HCT116 (cell line): ENCODE data around the gene ADAM10. TPM values are rescaled to one million over a fixed set of nuclear protein-coding genes. Genes with fewer than 3 reads are reported as not detected.
A peak's percentile ranks its signal among the peaks of the same experiment; 100 is the strongest.

ENCODE experiments used
- ATAC-seq: fragments of 200-7000 bp; cut with Tn5 transposase; 2 replicates; pipeline ENCODE4 v1.9.1; 2020; ENCODE audit warnings: mild to moderate bottlenecking, moderate library complexity
- BruUV-seq: library from RNA; stranded (reverse); fragments of 400-500 nt; replicated peaks from 2 replicates; lab custom pipeline; 2021; lab: Mats Ljungman, UMichigan
- CTCF ChIA-PET: fragments of 300-600 bp; sonication (Branson Sonifier 250); formaldehyde crosslinking; loops from one replicate; lab custom pipeline; 2021; ENCODE audit warnings: antibody characterized with exemption; lab: Charles Lee
- POLR2A ChIA-PET: fragments of 300-600, 350-600 bp; sonication (Branson Sonifier 250); formaldehyde crosslinking; loops from one replicate; lab custom pipeline; 2021; ENCODE audit warnings: antibody characterized with exemption; lab: Charles Lee
- RAD21 ChIA-PET, 2 experiments: fragments of 300-600 bp; sonication (Branson Sonifier 250); formaldehyde crosslinking; loops; one replicate each; lab custom pipeline; 2023; ENCODE audit warnings: low total read pairs in 2 of 2; ENCODE audit not compliant: uncharacterized antibody in 2 of 2, unreplicated experiment in 2 of 2, low non-redundant PET in 1 of 2; lab: Charles Lee
- DNase-seq: peaks from one replicate; pipeline ENCODE4 v3.0.0-alpha.2; 2010; ENCODE audit warnings: low read depth, low spot score
- H2AFZ ChIP-seq: fragments of 200-600 bp; shearing (Covaris generic), sonication (generic); 2 replicates; pipeline ENCODE4 v1.6.1; 2017; ENCODE audit warnings: low read depth, mixed run types, mixed read lengths, antibody characterized with exemption, low read length; ENCODE audit not compliant: poor library complexity, severe bottlenecking
- H3K27ac ChIP-seq: 2 replicates; pipeline ENCODE4 v1.5.1; 2012; ENCODE audit warnings: low read depth, low read length
- H3K27me3 ChIP-seq: fragments of 200-600 bp; sonication (generic); 2 replicates; pipeline ENCODE4 v1.6.1; 2016; ENCODE audit warnings: mixed run types, low read length, mixed read lengths; ENCODE audit not compliant: insufficient read depth
- H3K36me3 ChIP-seq, 2 experiments: fragments of 200-500 bp in 1 of 2; fragments of 200-600 bp in 1 of 2; sonication (Bioruptor generic) in 1 of 2; sonication (generic) in 1 of 2; 2 replicates each; pipeline versions ENCODE4 v1.5.1 to v1.6.1; 2014 to 2016; ENCODE audit warnings: low read length in 2 of 2, inconsistent platforms in 1 of 2, mixed read lengths in 1 of 2, mixed run types in 1 of 2; ENCODE audit not compliant: insufficient read depth in 2 of 2, control insufficient read depth in 1 of 2
- H3K4me1 ChIP-seq, 2 experiments: fragments of 200-600 bp in 1 of 2; sonication (generic) in 1 of 2; 2 replicates each; pipeline versions ENCODE4 v1.5.1 to v1.6.1; 2012 to 2017; ENCODE audit warnings: low read length in 2 of 2, inconsistent platforms in 1 of 2, mild to moderate bottlenecking in 1 of 2, mixed read lengths in 1 of 2, mixed run types in 1 of 2, moderate library complexity in 1 of 2; ENCODE audit not compliant: insufficient read depth in 2 of 2, control insufficient read depth in 1 of 2
- H3K4me2 ChIP-seq: fragments of 200-600 bp; sonication (generic); 2 replicates; pipeline ENCODE4 v1.6.1; 2017; ENCODE audit warnings: mixed run types, low read length, mixed read lengths
- H3K4me3 ChIP-seq, 2 experiments: fragments of 200-600 bp in 1 of 2; sonication (generic) in 1 of 2; replicated peaks in 1 of 2; 2 replicates each; pipeline ENCODE4 v1.5.1; 2011 to 2016; ENCODE audit warnings: low read length in 2 of 2, control low read depth in 1 of 2, low read depth in 1 of 2, mild to moderate bottlenecking in 1 of 2, mixed read lengths in 1 of 2, mixed run types in 1 of 2
- H3K79me2 ChIP-seq: fragments of 200-600 bp; sonication (generic); 2 replicates; pipeline ENCODE4 v1.6.1; 2017; ENCODE audit warnings: mild to moderate bottlenecking, mixed run types, low read length, moderate library complexity, mixed read lengths; ENCODE audit not compliant: insufficient read depth
- H3K9ac ChIP-seq: fragments of 200-600 bp; sonication (generic); 2 replicates; pipeline ENCODE4 v1.6.1; 2016; ENCODE audit warnings: low read length, mixed read lengths
- H3K9me2 ChIP-seq: fragments of 200-600 bp; sonication (generic), shearing (Covaris generic); 2 replicates; pipeline ENCODE4 v1.6.1; 2017; ENCODE audit warnings: mixed run types, mild to moderate bottlenecking, moderate library complexity; ENCODE audit not compliant: insufficient read depth
- H3K9me3 ChIP-seq, 2 experiments: fragments of 200-500 bp in 1 of 2; fragments of 200-600 bp in 1 of 2; sonication (Bioruptor generic) in 1 of 2; sonication (generic) in 1 of 2; 2 replicates each; pipeline ENCODE4 v1.6.1; 2014 to 2017; ENCODE audit warnings: low read length in 2 of 2, mixed read lengths in 2 of 2, inconsistent platforms in 1 of 2, low read depth in 1 of 2, mild to moderate bottlenecking in 1 of 2, mixed run types in 1 of 2, moderate library complexity in 1 of 2; ENCODE audit not compliant: control insufficient read depth in 1 of 2, insufficient read depth in 1 of 2
- H4K20me1 ChIP-seq: fragments of 200-600 bp; sonication (generic), shearing (Covaris generic); 2 replicates; pipeline ENCODE4 v1.6.1; 2017; ENCODE audit warnings: mixed run types, mild to moderate bottlenecking, moderate library complexity; ENCODE audit not compliant: insufficient read depth
- ATF3 ChIP-seq: IDR thresholded peaks from 2 replicates; pipeline ENCODE4 v1.6.1; 2012
- ELF1 ChIP-seq: IDR thresholded peaks from 2 replicates; pipeline ENCODE4 v1.6.1; 2012; ENCODE audit warnings: low read depth, borderline replicate concordance
- JUND ChIP-seq: IDR thresholded peaks from 2 replicates; pipeline ENCODE4 v1.6.1; 2012
- POLR2AphosphoS5 ChIP-seq: IDR thresholded peaks from 2 replicates; pipeline ENCODE4 v1.6.1; 2011; ENCODE audit warnings: mild to moderate bottlenecking, low read depth, low read length, moderate library complexity
- RAD21 ChIP-seq: IDR thresholded peaks from 2 replicates; pipeline ENCODE4 v1.6.1; 2012; ENCODE audit warnings: low read depth, mild to moderate bottlenecking
- SIN3A ChIP-seq: IDR thresholded peaks from 2 replicates; pipeline ENCODE4 v1.6.1; 2012; ENCODE audit warnings: low read depth
- ZFX ChIP-seq: fragments of 450-650 bp; IDR thresholded peaks from 2 replicates; pipeline ENCODE4 v1.6.1; 2017
- ZNF274 ChIP-seq: fragments of 200-500 bp; sonication (Bioruptor generic); IDR thresholded peaks from 2 replicates; pipeline ENCODE4 v1.6.1; 2014; ENCODE audit warnings: mild to moderate bottlenecking, low read depth, low read length, inconsistent platforms
- intact Hi-C: fragments of 100-400 bp; cut with micrococcal nuclease; formaldehyde crosslinking; loops from 2 replicates; pipeline ENCODE4 v1.10.0; 2022
- total RNA-seq: library from RNA; stranded (reverse); gene quantifications from one replicate; pipeline ENCODE4 v1.2.1, GENCODE V29; 2021; ENCODE audit not compliant: unreplicated experiment
- TF ChIP-seq, protein P1 (sequence below), 3 experiments: fragments of 200-600 bp in 1 of 3; sonication (generic) in 1 of 3; IDR thresholded peaks in 2 of 3; conservative IDR thresholded peaks in 1 of 3; 2 replicates each; pipeline ENCODE4 v1.5.1; 2012 to 2017; ENCODE audit warnings: low read depth in 2 of 3, low read length in 2 of 3, antibody characterized with exemption in 1 of 3, borderline replicate concordance in 1 of 3, control low read depth in 1 of 3, mild to moderate bottlenecking in 1 of 3, mixed read lengths in 1 of 3, mixed run types in 1 of 3, moderate library complexity in 1 of 3; ENCODE audit not compliant: insufficient read depth in 1 of 3
- TF ChIP-seq, protein P2 (sequence below): IDR thresholded peaks from 2 replicates; pipeline ENCODE4 v1.6.1; 2012; ENCODE audit warnings: low read depth

ADAM10 gene
- total RNA-seq, 1 experiment from 2014 or later: 158 TPM

DNA sequence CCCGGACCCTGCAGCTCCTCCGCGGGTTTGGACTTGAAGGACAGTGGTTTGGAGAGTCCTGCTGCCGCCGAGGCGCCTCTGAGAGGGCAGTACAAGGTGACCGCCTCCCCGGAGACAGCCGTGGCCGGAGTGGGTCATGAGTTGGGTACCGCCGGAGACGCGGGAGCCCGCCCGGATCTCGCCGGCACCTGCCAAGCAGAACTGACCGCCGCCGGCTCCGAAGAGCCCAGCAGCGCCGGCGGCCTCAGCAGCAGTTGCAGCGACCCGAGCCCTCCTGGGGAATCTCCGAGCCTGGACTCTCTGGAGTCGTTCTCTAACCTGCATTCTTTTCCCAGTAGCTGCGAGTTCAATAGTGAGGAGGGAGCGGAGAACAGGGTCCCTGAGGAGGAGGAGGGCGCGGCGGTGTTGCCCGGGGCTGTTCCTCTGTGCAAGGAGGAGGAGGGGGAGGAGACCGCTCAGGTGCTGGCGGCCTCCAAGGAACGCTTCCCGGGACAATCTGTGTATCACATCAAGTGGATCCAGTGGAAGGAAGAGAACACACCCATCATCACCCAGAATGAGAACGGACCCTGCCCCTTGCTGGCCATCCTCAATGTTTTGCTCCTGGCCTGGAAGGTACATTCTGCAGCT, 22.2 kb upstream of the ADAM10 start:
- Histone ChIP-seq H3K27me3 (no peaks in the 10 kb centered on the region), H3K9me2 (no peaks in the 10 kb centered on the region), H3K4me1 (peaks cover 14 to 18% of the 10 kb centered on the region in 2 experiments), H3K27ac (peak overlapping the region; percentile 92), H3K36me3 (no peaks in the 10 kb centered on the region), H3K9ac (peak overlapping the region; percentile 86), H4K20me1 (no peaks in the 10 kb centered on the region), H2AFZ (no peak overlapping the region), H3K4me2 (peak overlapping the region; percentile 96), H3K9me3 (no peaks in the 10 kb centered on the region), H3K79me2 (peaks cover 48% of the 10 kb centered on the region), H3K4me3 (peak overlapping the region; percentile 84 to 94)
- BruUV-seq: no TSS peak
- ATAC-seq (peak; percentile 23), DNase-seq (no peak)
- POLR2A ChIA-PET: interaction anchor here (0.7 to 2.1 kb wide), 4 partner anchors 9 to 502 kb away, joined by 3 to 16 read pairs (median 4); partner anchors contain the start of gene ADAM10
- RAD21 ChIA-PET: no interaction called here
- TF ChIP-seq, protein P1, sequence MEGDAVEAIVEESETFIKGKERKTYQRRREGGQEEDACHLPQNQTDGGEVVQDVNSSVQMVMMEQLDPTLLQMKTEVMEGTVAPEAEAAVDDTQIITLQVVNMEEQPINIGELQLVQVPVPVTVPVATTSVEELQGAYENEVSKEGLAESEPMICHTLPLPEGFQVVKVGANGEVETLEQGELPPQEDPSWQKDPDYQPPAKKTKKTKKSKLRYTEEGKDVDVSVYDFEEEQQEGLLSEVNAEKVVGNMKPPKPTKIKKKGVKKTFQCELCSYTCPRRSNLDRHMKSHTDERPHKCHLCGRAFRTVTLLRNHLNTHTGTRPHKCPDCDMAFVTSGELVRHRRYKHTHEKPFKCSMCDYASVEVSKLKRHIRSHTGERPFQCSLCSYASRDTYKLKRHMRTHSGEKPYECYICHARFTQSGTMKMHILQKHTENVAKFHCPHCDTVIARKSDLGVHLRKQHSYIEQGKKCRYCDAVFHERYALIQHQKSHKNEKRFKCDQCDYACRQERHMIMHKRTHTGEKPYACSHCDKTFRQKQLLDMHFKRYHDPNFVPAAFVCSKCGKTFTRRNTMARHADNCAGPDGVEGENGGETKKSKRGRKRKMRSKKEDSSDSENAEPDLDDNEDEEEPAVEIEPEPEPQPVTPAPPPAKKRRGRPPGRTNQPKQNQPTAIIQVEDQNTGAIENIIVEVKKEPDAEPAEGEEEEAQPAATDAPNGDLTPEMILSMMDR (IDR thresholded peaks at IDR 0.05 in 2 of 3, conservative IDR thresholded peaks at IDR 0.05 in 1 of 3; ENCODE audit: borderline replicate concordance in 1 of 3, insufficient read depth in 1 of 3, low read depth in 2 of 3, low read length in 2 of 3): no peak
- TF ChIP-seq ATF3 (no peak), SIN3A (no peak), POLR2AphosphoS5 (no peak), JUND (no peak), ZNF274 (no peak), RAD21 (no peak), ELF1 (no peak), ZFX (no peak)
- TF ChIP-seq, protein P2, sequence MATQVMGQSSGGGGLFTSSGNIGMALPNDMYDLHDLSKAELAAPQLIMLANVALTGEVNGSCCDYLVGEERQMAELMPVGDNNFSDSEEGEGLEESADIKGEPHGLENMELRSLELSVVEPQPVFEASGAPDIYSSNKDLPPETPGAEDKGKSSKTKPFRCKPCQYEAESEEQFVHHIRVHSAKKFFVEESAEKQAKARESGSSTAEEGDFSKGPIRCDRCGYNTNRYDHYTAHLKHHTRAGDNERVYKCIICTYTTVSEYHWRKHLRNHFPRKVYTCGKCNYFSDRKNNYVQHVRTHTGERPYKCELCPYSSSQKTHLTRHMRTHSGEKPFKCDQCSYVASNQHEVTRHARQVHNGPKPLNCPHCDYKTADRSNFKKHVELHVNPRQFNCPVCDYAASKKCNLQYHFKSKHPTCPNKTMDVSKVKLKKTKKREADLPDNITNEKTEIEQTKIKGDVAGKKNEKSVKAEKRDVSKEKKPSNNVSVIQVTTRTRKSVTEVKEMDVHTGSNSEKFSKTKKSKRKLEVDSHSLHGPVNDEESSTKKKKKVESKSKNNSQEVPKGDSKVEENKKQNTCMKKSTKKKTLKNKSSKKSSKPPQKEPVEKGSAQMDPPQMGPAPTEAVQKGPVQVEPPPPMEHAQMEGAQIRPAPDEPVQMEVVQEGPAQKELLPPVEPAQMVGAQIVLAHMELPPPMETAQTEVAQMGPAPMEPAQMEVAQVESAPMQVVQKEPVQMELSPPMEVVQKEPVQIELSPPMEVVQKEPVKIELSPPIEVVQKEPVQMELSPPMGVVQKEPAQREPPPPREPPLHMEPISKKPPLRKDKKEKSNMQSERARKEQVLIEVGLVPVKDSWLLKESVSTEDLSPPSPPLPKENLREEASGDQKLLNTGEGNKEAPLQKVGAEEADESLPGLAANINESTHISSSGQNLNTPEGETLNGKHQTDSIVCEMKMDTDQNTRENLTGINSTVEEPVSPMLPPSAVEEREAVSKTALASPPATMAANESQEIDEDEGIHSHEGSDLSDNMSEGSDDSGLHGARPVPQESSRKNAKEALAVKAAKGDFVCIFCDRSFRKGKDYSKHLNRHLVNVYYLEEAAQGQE: no peak
- CTCF ChIA-PET: interaction anchor here (0.6 to 1.7 kb wide), 3 partner anchors 16 to 544 kb away, joined by 3 to 10 read pairs (median 4); no protein-coding TSS in a partner anchor
- intact Hi-C loops: loop anchor here (2.0 to 5.0 kb wide), 3 partner anchors 95 to 334 kb away; partner anchors contain the start of gene SLTM
